OCI-LY7 (cell line): Measurements from ENCODE around the gene MET. TPM values are rescaled to one million over a fixed set of nuclear protein-coding genes. Genes with fewer than 3 reads are reported as not detected.
"Not testable (repeated sequence)": the region's sequence is repeated elsewhere in the genome, so short reads cannot be mapped to it uniquely, and the experiment has no call there.

Experiments used
- BruUV-seq: library from RNA; stranded (reverse); fragments of 400-500 nt; replicated peaks from 2 replicates; lab custom pipeline; 2021; lab: Mats Ljungman, UMichigan
- CTCF ChIA-PET: fragments of 300-600 bp; sonication (Branson Sonifier 250); formaldehyde crosslinking; loops from one replicate; lab custom pipeline; 2022; ENCODE audit warnings: antibody characterized with exemption; ENCODE audit not compliant: unreplicated experiment; lab: Charles Lee
- POLR2A ChIA-PET: fragments of 300-600 bp; sonication (Branson Sonifier 250); formaldehyde crosslinking; loops from one replicate; lab custom pipeline; 2022; ENCODE audit warnings: antibody characterized with exemption; lab: Charles Lee
- DNase-seq: peaks from one replicate; pipeline ENCODE4 v3.0.0-alpha.2; 2015; ENCODE audit warnings: low spot score
- H2AFZ ChIP-seq: fragments of 200-600 bp; sonication (generic), shearing (Covaris generic); 2 replicates; pipeline ENCODE4 v1.6.1; 2014; ENCODE audit warnings: mild to moderate bottlenecking, antibody characterized with exemption, low read length, moderate library complexity
- H3K27ac ChIP-seq: fragments of 200-600 bp; sonication (generic); 2 replicates; pipeline ENCODE4 v1.5.1; 2014; ENCODE audit warnings: mixed run types, low read depth, mild to moderate bottlenecking, moderate library complexity, low read length, inconsistent platforms; ENCODE audit not compliant: poor library complexity, severe bottlenecking
- H3K36me3 ChIP-seq: fragments of 200-600 bp; sonication (generic); 2 replicates; pipeline ENCODE4 v1.6.1; 2014; ENCODE audit warnings: mild to moderate bottlenecking, antibody characterized with exemption, low read length, moderate library complexity, mixed read lengths; ENCODE audit not compliant: insufficient read depth
- H3K4me1 ChIP-seq: fragments of 200-600 bp; sonication (generic); 2 replicates; pipeline ENCODE4 v1.5.1; 2014; ENCODE audit warnings: mild to moderate bottlenecking, low read length; ENCODE audit not compliant: insufficient read depth, poor library complexity, severe bottlenecking
- H3K4me2 ChIP-seq: fragments of 200-600 bp; sonication (generic); 2 replicates; pipeline ENCODE4 v1.6.1; 2014; ENCODE audit warnings: mild to moderate bottlenecking, low read length
- H3K4me3 ChIP-seq: fragments of 200-600 bp; sonication (generic); 2 replicates; pipeline ENCODE4 v1.5.1; 2014; ENCODE audit warnings: mild to moderate bottlenecking, low read depth, low read length; ENCODE audit not compliant: poor library complexity, severe bottlenecking
- H3K79me2 ChIP-seq: fragments of 200-600 bp; sonication (generic); 2 replicates; pipeline ENCODE4 v1.6.1; 2016; ENCODE audit warnings: low read depth, mild to moderate bottlenecking, low read length, moderate library complexity, mixed read lengths; ENCODE audit not compliant: insufficient read depth
- H3K9me2 ChIP-seq: fragments of 200-600 bp; sonication (generic); 2 replicates; pipeline ENCODE4 v1.6.1; 2016; ENCODE audit warnings: mild to moderate bottlenecking, low read length, mixed read lengths; ENCODE audit not compliant: insufficient read depth
- H3K9me3 ChIP-seq: fragments of 200-600 bp; sonication (generic); 2 replicates; pipeline ENCODE4 v1.6.1; 2014; ENCODE audit warnings: mild to moderate bottlenecking, mixed run types, low read length, mixed read lengths
- H4K20me1 ChIP-seq: fragments of 200-600 bp; sonication (generic); 2 replicates; pipeline ENCODE4 v1.6.1; 2014; ENCODE audit warnings: mild to moderate bottlenecking, antibody characterized with exemption, low read length, moderate library complexity, mixed read lengths; ENCODE audit not compliant: insufficient read depth
- CTCF ChIP-seq: fragments of 200-600 bp; sonication (generic); conservative IDR thresholded peaks from 2 replicates; pipeline ENCODE4 v1.5.1; 2014; ENCODE audit warnings: mild to moderate bottlenecking, antibody characterized with exemption, low read length, moderate library complexity, mixed read lengths
- EZH2phosphoT487 ChIP-seq: fragments of 200-600 bp; sonication (generic); IDR thresholded peaks from 2 replicates; pipeline ENCODE4 v1.6.1; 2018; ENCODE audit warnings: low read depth, borderline replicate concordance, mild to moderate bottlenecking, mixed run types, antibody characterized with exemption, low read length, moderate library complexity, mixed read lengths
- intact Hi-C: fragments of 100-400 bp; cut with micrococcal nuclease; formaldehyde crosslinking; loops from one replicate; pipeline ENCODE4 v1.10.0; 2022; ENCODE audit not compliant: unreplicated experiment
- total RNA-seq, 2 experiments: library from RNA; depleted of rRNA in 1 of 2; stranded (reverse); fragments of >200 nt in 1 of 2; shearing (Covaris generic) in 1 of 2; gene quantifications; 2 replicates each; pipeline ENCODE4 v1.2.3, GENCODE V29; 2014 to 2022

MET gene
- total RNA-seq, 2 experiments from 2014 or later, result not detected

- intact Hi-C loops, result no loop called here
- no peaks in the 10 kb centered on the region for H3K36me3 ChIP-seq
- H3K4me3 ChIP-seq, result no peak overlapping the region
- H3K4me1 ChIP-seq, result no peaks in the 10 kb centered on the region
- BruUV-seq, result no TSS peak
- no peaks in the 10 kb centered on the region; the same call in 1 of the 2 replicates for H4K20me1 ChIP-seq
- DNase-seq, result no peak
- CTCF ChIA-PET, result no interaction called here
- TF ChIP-seq CTCF (no peak), EZH2phosphoT487 (no peak)
- no peak overlapping the region for H2AFZ ChIP-seq
- H3K4me2 ChIP-seq, result no peak overlapping the region
- no peaks in the 10 kb centered on the region for H3K9me2 ChIP-seq
- H3K79me2 ChIP-seq, result no peaks in the 10 kb centered on the region
- H3K9me3 ChIP-seq, result no peaks in the 10 kb centered on the region
- no peak overlapping the region for H3K27ac ChIP-seq
- POLR2A ChIA-PET, result interaction anchor here (0.6 to 1.3 kb wide), 3 partner anchors 9 to 15 kb away, joined by 3 to 5 read pairs (median 3); no protein-coding TSS in a partner anchor
Measured at GRCh38 chr7:116653204-116653603, 18.8 kb upstream of the MET start.

GRCh38 chr7:116653646-116654045 lies 18.4 kb upstream of the MET start:
- H3K27ac ChIP-seq, result no peak overlapping the region
- no peak overlapping the region for H2AFZ ChIP-seq
- TF ChIP-seq EZH2phosphoT487 (no peak), CTCF (no peak)
- intact Hi-C loops, result no loop called here
- H3K36me3 ChIP-seq, result no peaks in the 10 kb centered on the region
- POLR2A ChIA-PET, result interaction anchor here (1.3 kb wide), 1 partner anchor 10 kb away, joined by 5 read pairs; no protein-coding TSS in a partner anchor
- no peaks in the 10 kb centered on the region; the same call in 1 of the 2 replicates for H4K20me1 ChIP-seq
- no peaks in the 10 kb centered on the region for H3K4me1 ChIP-seq
- no peaks in the 10 kb centered on the region for H3K79me2 ChIP-seq
- CTCF ChIA-PET, result no interaction called here
- no peak for DNase-seq
- H3K4me2 ChIP-seq, result no peak overlapping the region
- BruUV-seq, result no TSS peak
- no peaks in the 10 kb centered on the region for H3K9me3 ChIP-seq
- no peaks in the 10 kb centered on the region for H3K9me2 ChIP-seq
- H3K4me3 ChIP-seq, result no peak overlapping the region

GRCh38 chr7:116659248-116659647 lies 12.7 kb upstream of the MET start:
- not testable (repeated sequence) for H3K4me3 ChIP-seq, H3K36me3 ChIP-seq

More at GRCh38 chr7:116659248-116659647, 12.7 kb upstream of the MET start:
- H3K27ac ChIP-seq, H2AFZ ChIP-seq, BruUV-seq, CTCF ChIA-PET, H3K79me2 ChIP-seq, H3K9me3 ChIP-seq, intact Hi-C loops, H3K4me1 ChIP-seq, DNase-seq, H3K4me2 ChIP-seq, H3K9me2 ChIP-seq, POLR2A ChIA-PET, H4K20me1 ChIP-seq: not testable (repeated sequence)
